ENCODE results near the gene ESRRA. TPM values are rescaled to one million over a fixed set of nuclear protein-coding genes. Genes with fewer than 3 reads are reported as not detected.

ESRRA gene
- total RNA-seq, 2 experiments from 2014 or later, result 10.9 to 12.0 TPM

DNA sequence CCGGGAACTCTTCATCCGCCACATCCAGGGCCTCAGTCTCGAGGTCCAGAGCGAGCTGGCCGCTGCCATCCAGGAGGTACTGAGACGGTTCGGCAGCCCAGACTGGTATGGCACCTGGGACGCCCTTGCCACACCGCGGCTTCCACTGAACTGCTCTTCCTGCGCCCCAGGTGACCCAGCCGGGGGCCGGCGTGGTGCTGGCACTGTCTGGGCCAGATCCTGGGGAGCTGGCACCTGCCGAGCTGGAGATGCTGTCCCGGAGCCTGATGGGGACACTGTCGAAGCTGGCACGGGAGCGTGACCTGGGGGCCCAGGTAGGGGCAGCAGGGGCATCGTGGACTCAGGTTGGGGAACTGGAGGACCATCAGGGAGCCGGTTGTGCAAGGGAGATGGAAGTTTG, 36.1 kb downstream of the ESRRA start:
- H3K36me3 Mint-ChIP-seq (ENCODE audit: low read depth), result peaks cover 43% of the 10 kb centered on the region
- intact Hi-C loops (cut with DNase I, micrococcal nuclease), result loop anchor here in 1 of 2 experiments (5.0 kb wide), 1 partner anchor 34 kb away; the partner anchor contains the start of gene ESRRA
- Histone ChIP-seq H3K4me3 (ENCODE audit: low read length) (peak overlapping the region; percentile 81), H3K27ac (ENCODE audit: low read depth in 1 of 2, low read length in 2 of 2) (no peak overlapping the region), H3K36me3 (ENCODE audit: insufficient read depth, low read length) (peaks cover 53% of the 10 kb centered on the region), H3K27me3 (ENCODE audit: control insufficient read depth in 1 of 2, insufficient read depth in 2 of 2, low read length in 2 of 2) (no peaks in the 10 kb centered on the region), H3K4me1 (ENCODE audit: insufficient read depth, low read length) (peaks cover 55% of the 10 kb centered on the region), H3K9me3 (ENCODE audit: control insufficient read depth in 1 of 2, insufficient read depth in 1 of 2, low read length in 2 of 2) (no peaks in the 10 kb centered on the region)
- ChIA-PET POLR2A (interaction anchor here (1.4 to 4.7 kb wide), 5 partner anchors 14 to 156 kb away, joined by 3 to 103 read pairs (median 9); partner anchors contain the start of genes ESRRA, PRDX5, STIP1 and TRMT112), CTCF (interaction anchor here (1.3 to 3.9 kb wide), 4 partner anchors 10 to 70 kb away, joined by 3 to 34 read pairs (median 9); partner anchors contain the start of genes PRDX5 and TRMT112)
- peak overlapping the region; percentile 93 for H3K27ac Mint-ChIP-seq
- peak overlapping the region; percentile 92 for H3K4me3 Mint-ChIP-seq
- no peaks in the 10 kb centered on the region for H3K27me3 Mint-ChIP-seq
- H3K4me1 Mint-ChIP-seq (ENCODE audit: low read depth), result peaks cover 54% of the 10 kb centered on the region
- no peaks in the 10 kb centered on the region for H3K9me3 Mint-ChIP-seq
- no peak for ATAC-seq (ENCODE audit: poor library complexity)
- TF ChIP-seq, protein P1, sequence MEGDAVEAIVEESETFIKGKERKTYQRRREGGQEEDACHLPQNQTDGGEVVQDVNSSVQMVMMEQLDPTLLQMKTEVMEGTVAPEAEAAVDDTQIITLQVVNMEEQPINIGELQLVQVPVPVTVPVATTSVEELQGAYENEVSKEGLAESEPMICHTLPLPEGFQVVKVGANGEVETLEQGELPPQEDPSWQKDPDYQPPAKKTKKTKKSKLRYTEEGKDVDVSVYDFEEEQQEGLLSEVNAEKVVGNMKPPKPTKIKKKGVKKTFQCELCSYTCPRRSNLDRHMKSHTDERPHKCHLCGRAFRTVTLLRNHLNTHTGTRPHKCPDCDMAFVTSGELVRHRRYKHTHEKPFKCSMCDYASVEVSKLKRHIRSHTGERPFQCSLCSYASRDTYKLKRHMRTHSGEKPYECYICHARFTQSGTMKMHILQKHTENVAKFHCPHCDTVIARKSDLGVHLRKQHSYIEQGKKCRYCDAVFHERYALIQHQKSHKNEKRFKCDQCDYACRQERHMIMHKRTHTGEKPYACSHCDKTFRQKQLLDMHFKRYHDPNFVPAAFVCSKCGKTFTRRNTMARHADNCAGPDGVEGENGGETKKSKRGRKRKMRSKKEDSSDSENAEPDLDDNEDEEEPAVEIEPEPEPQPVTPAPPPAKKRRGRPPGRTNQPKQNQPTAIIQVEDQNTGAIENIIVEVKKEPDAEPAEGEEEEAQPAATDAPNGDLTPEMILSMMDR (IDR thresholded peaks at IDR 0.05), result no peak
- peak in 1 of 14 experiments; percentile 49 for DNase-seq

DNA sequence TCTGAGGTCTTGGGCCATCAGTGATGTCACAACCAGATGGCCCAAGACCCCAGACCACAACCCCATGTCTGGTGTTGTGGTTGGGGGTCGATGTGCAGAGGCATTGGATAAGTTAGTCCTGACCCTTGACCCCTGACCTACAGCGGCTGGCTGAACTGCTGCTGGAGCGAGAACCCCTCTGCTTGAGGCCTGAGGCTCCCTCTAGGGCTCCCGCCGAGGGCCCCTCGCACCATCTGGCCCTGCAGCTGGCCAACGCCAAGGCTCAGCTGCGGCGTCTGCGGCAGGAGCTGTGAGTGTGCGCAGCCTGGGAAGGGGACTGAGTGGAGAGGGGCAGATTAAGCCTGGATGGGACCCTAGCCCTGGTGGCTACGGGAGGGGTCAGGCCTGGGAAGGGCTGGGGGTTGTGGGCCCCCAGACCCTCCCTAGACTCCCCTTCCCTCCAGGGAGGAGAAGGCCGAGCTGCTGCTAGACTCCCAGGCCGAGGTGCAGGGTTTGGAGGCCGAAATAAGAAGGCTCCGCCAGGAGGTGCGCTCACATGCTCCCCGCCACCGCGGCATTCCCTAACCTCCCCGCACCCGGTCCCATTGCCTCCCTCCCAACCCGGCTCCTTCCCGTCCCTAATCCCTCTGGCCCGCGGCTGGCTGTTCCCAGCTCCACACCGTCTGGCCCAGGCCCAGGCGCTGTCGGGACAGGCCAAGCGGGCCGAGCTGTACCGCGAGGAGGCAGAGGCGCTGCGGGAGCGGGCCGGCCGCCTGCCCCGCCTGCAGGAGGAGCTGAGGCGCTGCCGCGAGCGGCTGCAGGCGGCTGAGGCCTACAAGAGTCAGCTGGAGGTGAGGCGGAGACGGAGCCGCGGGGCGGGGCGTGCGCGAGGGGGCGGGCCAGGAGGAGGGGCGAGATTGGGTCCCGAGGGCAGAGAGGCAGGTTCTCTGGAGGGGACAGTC, 36.8 kb downstream of the ESRRA start:
- DNase-seq (peak; percentile 78 to 94 (median 91)), ATAC-seq (ENCODE audit: poor library complexity) (peak; percentile 68)
- intact Hi-C loops (cut with DNase I, micrococcal nuclease), result loop anchor here in 1 of 2 experiments (5.0 kb wide), 1 partner anchor 35 kb away; the partner anchor contains the start of gene ESRRA
- peak overlapping the region; percentile 7 for H3K4me3 ChIP-seq (ENCODE audit: low read length)
- peak overlapping the region; percentile 34 for H3K4me3 Mint-ChIP-seq
- H3K4me1 Mint-ChIP-seq (ENCODE audit: low read depth), result peaks cover 54% of the 10 kb centered on the region
- no peaks in the 10 kb centered on the region for H3K9me3 ChIP-seq (ENCODE audit: control insufficient read depth in 1 of 2, insufficient read depth in 1 of 2, low read length in 2 of 2)
- H3K36me3 Mint-ChIP-seq (ENCODE audit: low read depth), result peaks cover 44% of the 10 kb centered on the region
- TF ChIP-seq, protein P1 (IDR thresholded peaks at IDR 0.05), result no peak
- no peak overlapping the region for H3K27ac Mint-ChIP-seq
- CTCF ChIA-PET, result interaction anchor here (0.7 to 3.9 kb wide), 10 partner anchors 9 to 102 kb away, joined by 3 to 34 read pairs (median 4); partner anchors contain the start of genes ESRRA, PRDX5 and TRMT112
- no peaks in the 10 kb centered on the region for H3K9me3 Mint-ChIP-seq
- POLR2A ChIA-PET, result interaction anchor here (0.9 to 4.7 kb wide), 6 partner anchors 10 to 156 kb away, joined by 3 to 103 read pairs (median 6); partner anchors contain the start of genes PRDX5, STIP1 and TRMT112
- peaks cover 55% of the 10 kb centered on the region for H3K4me1 ChIP-seq (ENCODE audit: insufficient read depth, low read length)
- H3K27me3 Mint-ChIP-seq, result no peaks in the 10 kb centered on the region
- H3K27me3 ChIP-seq (ENCODE audit: control insufficient read depth in 1 of 2, insufficient read depth in 2 of 2, low read length in 2 of 2), result no peaks in the 10 kb centered on the region
- peaks cover 55% of the 10 kb centered on the region for H3K36me3 ChIP-seq (ENCODE audit: insufficient read depth, low read length)
- peak overlapping the region in 1 of 2 donors; percentile 50 for H3K27ac ChIP-seq (ENCODE audit: low read depth in 1 of 2, low read length in 2 of 2)
